Esophagus muscularis mucosa (tissue), 3 donors: ENCODE measurements around the gene CARNS1.

Experiments used
- POLR2A ChIP-seq: fragments of 450-650 bp; IDR thresholded peaks from one replicate; pipeline ENCODE4 v1.6.1; 2017; ENCODE audit warnings: antibody characterized with exemption, moderate library complexity, mild to moderate bottlenecking, low read depth
- TF ChIP-seq, protein P1 (sequence below), 3 experiments: fragments of 200-600 bp in 2 of 3; fragments of 450-650 bp in 1 of 3; sonication (generic) in 2 of 3; IDR thresholded peaks; one replicate each; pipeline ENCODE4 v1.5.1; 2017 to 2019; ENCODE audit warnings: antibody characterized with exemption in 3 of 3, mild to moderate bottlenecking in 2 of 3, moderate library complexity in 1 of 3

DNA sequence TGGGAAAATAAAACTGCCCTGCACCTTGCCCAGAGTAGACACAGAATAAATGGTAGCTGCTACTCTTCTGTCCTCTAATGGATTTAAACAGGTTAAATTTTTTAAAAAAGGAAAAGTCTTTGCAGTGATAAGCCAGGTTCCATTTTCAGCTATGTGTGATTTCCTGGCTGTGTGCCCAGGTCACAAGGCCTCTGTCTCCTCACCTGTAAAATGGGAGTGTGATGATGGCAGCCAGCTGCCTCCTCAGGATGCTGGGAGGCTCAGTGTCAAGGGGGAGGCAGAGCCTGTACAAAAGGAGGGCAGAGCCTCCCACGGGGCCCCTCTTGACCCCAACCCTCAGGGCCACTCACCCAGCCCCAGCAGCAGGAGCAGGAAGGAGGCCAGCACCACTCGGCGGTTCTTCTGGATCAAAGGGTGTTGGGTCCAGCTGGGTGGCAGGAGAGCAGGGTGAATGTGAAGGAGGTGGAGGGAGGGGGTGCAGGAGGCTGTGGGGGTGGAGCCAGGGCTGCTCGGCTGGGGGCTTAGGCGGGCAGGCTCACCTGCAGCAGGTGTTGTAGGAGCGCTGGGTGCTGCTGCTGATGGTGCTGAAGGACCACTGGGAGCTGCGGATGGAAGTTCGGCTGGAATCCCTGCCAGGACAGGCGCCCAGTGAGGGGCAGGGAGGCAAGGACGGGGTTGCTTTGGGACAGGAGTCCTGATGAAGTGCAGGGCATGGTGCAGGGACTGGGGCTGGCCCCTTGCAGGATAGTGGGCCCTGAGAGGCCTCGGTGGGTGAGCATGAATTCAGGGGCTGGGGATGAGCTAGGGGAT is 51.7 kb downstream of the CARNS1 start:
- TF ChIP-seq, protein P1, sequence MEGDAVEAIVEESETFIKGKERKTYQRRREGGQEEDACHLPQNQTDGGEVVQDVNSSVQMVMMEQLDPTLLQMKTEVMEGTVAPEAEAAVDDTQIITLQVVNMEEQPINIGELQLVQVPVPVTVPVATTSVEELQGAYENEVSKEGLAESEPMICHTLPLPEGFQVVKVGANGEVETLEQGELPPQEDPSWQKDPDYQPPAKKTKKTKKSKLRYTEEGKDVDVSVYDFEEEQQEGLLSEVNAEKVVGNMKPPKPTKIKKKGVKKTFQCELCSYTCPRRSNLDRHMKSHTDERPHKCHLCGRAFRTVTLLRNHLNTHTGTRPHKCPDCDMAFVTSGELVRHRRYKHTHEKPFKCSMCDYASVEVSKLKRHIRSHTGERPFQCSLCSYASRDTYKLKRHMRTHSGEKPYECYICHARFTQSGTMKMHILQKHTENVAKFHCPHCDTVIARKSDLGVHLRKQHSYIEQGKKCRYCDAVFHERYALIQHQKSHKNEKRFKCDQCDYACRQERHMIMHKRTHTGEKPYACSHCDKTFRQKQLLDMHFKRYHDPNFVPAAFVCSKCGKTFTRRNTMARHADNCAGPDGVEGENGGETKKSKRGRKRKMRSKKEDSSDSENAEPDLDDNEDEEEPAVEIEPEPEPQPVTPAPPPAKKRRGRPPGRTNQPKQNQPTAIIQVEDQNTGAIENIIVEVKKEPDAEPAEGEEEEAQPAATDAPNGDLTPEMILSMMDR (IDR thresholded peaks at IDR 0.05): no peak
- TF ChIP-seq POLR2A: no peak
